Esophagus muscularis mucosa (tissue), 4 donors: ENCODE measurements around the gene PLIN5. TPM values are rescaled to one million over a fixed set of nuclear protein-coding genes. Genes with fewer than 3 reads are reported as not detected.

Experiments
- DNase-seq: peaks from one replicate; pipeline ENCODE4 v3.0.0-alpha.2; 2017; ENCODE audit errors: extremely low spot score
- H3K27ac ChIP-seq, 4 donors: fragments of 200-600 bp; sonication (generic); replicated peaks in 1 of 4; 1 replicate in 3 of 4; 2 replicates in 1 of 4; pipeline ENCODE4 v1.5.1; 2016 to 2019; ENCODE audit warnings: mild to moderate bottlenecking in 1 of 4
- H3K27me3 ChIP-seq, 4 donors: fragments of 200-600 bp; sonication (generic); one replicate each; pipeline versions ENCODE4 v1.5.1 to v1.6.0; 2016 to 2019
- H3K36me3 ChIP-seq, 4 donors: fragments of 200-600 bp; sonication (generic); one replicate each; pipeline ENCODE4 v1.5.1; 2016 to 2019
- H3K4me1 ChIP-seq, 4 donors: fragments of 200-600 bp; sonication (generic); one replicate each; pipeline ENCODE4 v1.5.1; 2016 to 2019
- H3K4me3 ChIP-seq, 4 donors: fragments of 200-600 bp; sonication (generic); 1 replicate in 2 of 4; 2 replicates in 2 of 4; pipeline ENCODE4 v1.5.1; 2016 to 2019; ENCODE audit warnings: mild to moderate bottlenecking in 4 of 4, moderate library complexity in 1 of 4
- H3K9me3 ChIP-seq, 4 donors: fragments of 200-600 bp; sonication (generic); 1 replicate in 3 of 4; 2 replicates in 1 of 4; pipeline ENCODE4 v1.5.1; 2016 to 2019
- CTCF ChIP-seq, 3 experiments: fragments of 200-600 bp in 2 of 3; fragments of 450-650 bp in 1 of 3; sonication (generic) in 2 of 3; IDR thresholded peaks; one replicate each; pipeline ENCODE4 v1.5.1; 2017 to 2019; ENCODE audit warnings: antibody characterized with exemption in 3 of 3, mild to moderate bottlenecking in 2 of 3, moderate library complexity in 1 of 3
- EP300 ChIP-seq: sonication (generic); formaldehyde crosslinking; IDR thresholded peaks from one replicate; pipeline ENCODE4 v1.6.1; 2017; ENCODE audit warnings: antibody characterized with exemption
- POLR2A ChIP-seq: fragments of 450-650 bp; IDR thresholded peaks from one replicate; pipeline ENCODE4 v1.6.1; 2017; ENCODE audit warnings: antibody characterized with exemption, moderate library complexity, mild to moderate bottlenecking, low read depth
- POLR2AphosphoS5 ChIP-seq, 2 donors: sonication (generic); formaldehyde crosslinking; IDR thresholded peaks; one replicate each; pipeline ENCODE4 v1.6.1; 2017; ENCODE audit warnings: antibody characterized with exemption in 2 of 2
- WGBS: methylation state at CpG from one replicate; pipeline ENCODE4 v1.1.5; 2018; 5-methylcytosine and 5-hydroxymethylcytosine counted together
- intact Hi-C: fragments of 100-400 bp; cut with DNase I; formaldehyde crosslinking; loops from one replicate; pipeline ENCODE4 v1.15.1; 2023
- total RNA-seq, 4 donors: library from RNA; depleted of rRNA; stranded (reverse); fragments of >200 nt; gene quantifications; one replicate each; pipeline versions ENCODE4 v1.1.0 to v1.2.1, GENCODE V29; 2016

PLIN5 gene
- total RNA-seq, 4 donors from 2014 or later, result 7.9 to 11.9 (median 9.1) TPM

- H3K36me3 ChIP-seq, result peaks cover 61 to 98% (median 94%) of the 10 kb centered on the region in 4 donors
- intact Hi-C loops, result no loop called here
- H3K4me1 ChIP-seq, result peaks cover 0 to 13% (median 10%) of the 10 kb centered on the region in 4 donors
- WGBS, result 92% methylated on average over 16 of the region's 25 CpGs
- H3K9me3 ChIP-seq, result no peaks in the 10 kb centered on the region
- H3K27me3 ChIP-seq, result no peaks in the 10 kb centered on the region
- DNase-seq, result no peak
- H3K4me3 ChIP-seq, result no peak overlapping the region
- TF ChIP-seq CTCF (IDR thresholded peaks at IDR 0.05), result no peak
- TF ChIP-seq POLR2A, result no peak
- no peak for TF ChIP-seq EP300
- TF ChIP-seq POLR2AphosphoS5 (IDR thresholded peaks at IDR 0.05), result no peak
- no peak overlapping the region for H3K27ac ChIP-seq
Observed at GRCh38 chr19:4497770-4498389, 37.1 kb downstream of the PLIN5 start.

- Histone ChIP-seq H3K36me3 (peaks cover 63 to 91% (median 90%) of the 10 kb centered on the region in 4 donors), H3K27ac (no peak overlapping the region), H3K4me3 (no peak overlapping the region), H3K4me1 (no peaks in the 10 kb centered on the region), H3K9me3 (no peaks in the 10 kb centered on the region), H3K27me3 (no peaks in the 10 kb centered on the region)
- no CpG with 5 or more reads among the region's 18 CpGs for WGBS
- intact Hi-C loops, result no loop called here
- TF ChIP-seq POLR2A, result no peak
- no peak for TF ChIP-seq CTCF (IDR thresholded peaks at IDR 0.05)
- no peak for TF ChIP-seq POLR2AphosphoS5 (IDR thresholded peaks at IDR 0.05)
- TF ChIP-seq EP300, result no peak
- DNase-seq, result no peak
Observed at GRCh38 chr19:4496304-4496703, 38.7 kb downstream of the PLIN5 start.

- no peak for TF ChIP-seq EP300
- no peak for TF ChIP-seq POLR2A
- TF ChIP-seq POLR2AphosphoS5 (IDR thresholded peaks at IDR 0.05), result no peak
- peak in 1 of 3 experiments; percentile 7 for TF ChIP-seq CTCF (IDR thresholded peaks at IDR 0.05)
- no peak overlapping the region for H3K27ac ChIP-seq
- no peak overlapping the region for H3K4me3 ChIP-seq
- intact Hi-C loops, result no loop called here
- no peaks in the 10 kb centered on the region for H3K27me3 ChIP-seq
- no peaks in the 10 kb centered on the region for H3K9me3 ChIP-seq
- peaks cover 59 to 91% (median 89%) of the 10 kb centered on the region in 4 donors for H3K36me3 ChIP-seq
- 89% methylated on average over 11 of the region's 12 CpGs for WGBS
- no peak for DNase-seq
- no peaks in the 10 kb centered on the region for H3K4me1 ChIP-seq
Observed at GRCh38 chr19:4495471-4495870, 39.6 kb downstream of the PLIN5 start.

- H3K4me3 ChIP-seq, result no peak overlapping the region
- peaks cover 64 to 92% (median 89%) of the 10 kb centered on the region in 4 donors for H3K36me3 ChIP-seq
Observed at GRCh38 chr19:4494691-4495064, 40.3 kb downstream of the PLIN5 start.

More at GRCh38 chr19:4494691-4495064, 40.3 kb downstream of the PLIN5 start:
- TF ChIP-seq POLR2A (no peak), POLR2AphosphoS5 (IDR thresholded peaks at IDR 0.05) (no peak), EP300 (no peak), CTCF (IDR thresholded peaks at IDR 0.05) (no peak)
- intact Hi-C loops, result no loop called here
- Histone ChIP-seq H3K9me3 (no peaks in the 10 kb centered on the region), H3K4me1 (no peaks in the 10 kb centered on the region), H3K27me3 (no peaks in the 10 kb centered on the region), H3K27ac (no peak overlapping the region)
- 91% methylated on average over 8 of the region's 8 CpGs for WGBS
- DNase-seq, result no peak
